ENCODE measurements around the gene CBFA2T3. TPM values are rescaled to one million over a fixed set of nuclear protein-coding genes. Genes with fewer than 3 reads are reported as not detected.

Gene CBFA2T3
- total RNA-seq, 4 donors from 2014 or later = 0.78 to 5.0 (median 2.8) TPM

DNA sequence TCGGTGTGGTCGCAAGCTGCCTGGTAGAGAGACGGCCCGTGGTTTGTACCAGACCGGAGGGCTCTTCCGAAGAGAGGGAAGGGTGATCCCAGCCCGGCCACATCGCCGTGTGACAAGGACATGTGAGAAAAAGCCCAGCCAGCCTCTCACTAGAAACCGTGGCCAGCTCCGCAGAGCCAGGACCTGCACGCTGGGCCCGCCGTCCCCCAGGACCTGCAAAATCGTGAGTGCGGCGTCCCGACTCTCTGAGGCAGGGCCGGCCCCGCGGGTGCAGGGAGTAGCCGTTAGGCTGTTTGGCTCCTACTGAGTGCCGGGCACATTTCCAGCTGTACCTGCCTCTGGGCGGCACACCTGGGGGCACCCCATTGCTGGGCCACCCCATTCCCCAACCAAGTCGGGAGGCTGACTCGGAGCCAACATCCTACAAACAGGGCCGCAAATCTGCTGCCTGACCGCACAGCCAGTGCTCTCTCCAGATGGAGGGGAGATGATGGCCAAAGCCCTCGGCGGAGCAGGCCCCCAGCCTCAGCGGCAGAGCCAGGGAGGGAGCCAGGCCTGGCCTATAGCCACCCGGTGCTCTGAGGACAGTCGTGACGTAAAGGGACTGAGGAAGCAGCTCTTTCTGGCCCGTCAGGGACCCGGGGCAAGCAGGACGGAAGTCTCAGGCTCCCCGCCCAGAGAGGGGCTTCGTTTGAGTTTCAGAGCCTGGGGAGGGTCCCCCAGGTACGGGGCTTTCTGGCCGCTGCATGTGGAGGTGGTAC is 76.9 kb downstream of the CBFA2T3 start:
- WGBS, 2 donors = 82 to 83% methylated on average over 39 to 41 of the region's 41 CpGs
- no peak for DNase-seq (ENCODE audit: low spot score in 2 of 2)
- TF ChIP-seq, protein P1, sequence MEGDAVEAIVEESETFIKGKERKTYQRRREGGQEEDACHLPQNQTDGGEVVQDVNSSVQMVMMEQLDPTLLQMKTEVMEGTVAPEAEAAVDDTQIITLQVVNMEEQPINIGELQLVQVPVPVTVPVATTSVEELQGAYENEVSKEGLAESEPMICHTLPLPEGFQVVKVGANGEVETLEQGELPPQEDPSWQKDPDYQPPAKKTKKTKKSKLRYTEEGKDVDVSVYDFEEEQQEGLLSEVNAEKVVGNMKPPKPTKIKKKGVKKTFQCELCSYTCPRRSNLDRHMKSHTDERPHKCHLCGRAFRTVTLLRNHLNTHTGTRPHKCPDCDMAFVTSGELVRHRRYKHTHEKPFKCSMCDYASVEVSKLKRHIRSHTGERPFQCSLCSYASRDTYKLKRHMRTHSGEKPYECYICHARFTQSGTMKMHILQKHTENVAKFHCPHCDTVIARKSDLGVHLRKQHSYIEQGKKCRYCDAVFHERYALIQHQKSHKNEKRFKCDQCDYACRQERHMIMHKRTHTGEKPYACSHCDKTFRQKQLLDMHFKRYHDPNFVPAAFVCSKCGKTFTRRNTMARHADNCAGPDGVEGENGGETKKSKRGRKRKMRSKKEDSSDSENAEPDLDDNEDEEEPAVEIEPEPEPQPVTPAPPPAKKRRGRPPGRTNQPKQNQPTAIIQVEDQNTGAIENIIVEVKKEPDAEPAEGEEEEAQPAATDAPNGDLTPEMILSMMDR (IDR thresholded peaks at IDR 0.05) = no peak
- TF ChIP-seq EP300 (IDR thresholded peaks at IDR 0.05) (no peak), POLR2A (IDR thresholded peaks at IDR 0.05) (no peak)
- peaks cover 0 to 14% (median 0%) of the 10 kb centered on the region in 3 donors for H3K36me3 ChIP-seq
- no peaks in the 10 kb centered on the region for H3K27me3 ChIP-seq
- H3K9me3 ChIP-seq = no peaks in the 10 kb centered on the region
- H3K4me1 ChIP-seq = no peaks in the 10 kb centered on the region
- no peak overlapping the region for H3K4me3 ChIP-seq
- H3K27ac ChIP-seq = no peak overlapping the region

DNA sequence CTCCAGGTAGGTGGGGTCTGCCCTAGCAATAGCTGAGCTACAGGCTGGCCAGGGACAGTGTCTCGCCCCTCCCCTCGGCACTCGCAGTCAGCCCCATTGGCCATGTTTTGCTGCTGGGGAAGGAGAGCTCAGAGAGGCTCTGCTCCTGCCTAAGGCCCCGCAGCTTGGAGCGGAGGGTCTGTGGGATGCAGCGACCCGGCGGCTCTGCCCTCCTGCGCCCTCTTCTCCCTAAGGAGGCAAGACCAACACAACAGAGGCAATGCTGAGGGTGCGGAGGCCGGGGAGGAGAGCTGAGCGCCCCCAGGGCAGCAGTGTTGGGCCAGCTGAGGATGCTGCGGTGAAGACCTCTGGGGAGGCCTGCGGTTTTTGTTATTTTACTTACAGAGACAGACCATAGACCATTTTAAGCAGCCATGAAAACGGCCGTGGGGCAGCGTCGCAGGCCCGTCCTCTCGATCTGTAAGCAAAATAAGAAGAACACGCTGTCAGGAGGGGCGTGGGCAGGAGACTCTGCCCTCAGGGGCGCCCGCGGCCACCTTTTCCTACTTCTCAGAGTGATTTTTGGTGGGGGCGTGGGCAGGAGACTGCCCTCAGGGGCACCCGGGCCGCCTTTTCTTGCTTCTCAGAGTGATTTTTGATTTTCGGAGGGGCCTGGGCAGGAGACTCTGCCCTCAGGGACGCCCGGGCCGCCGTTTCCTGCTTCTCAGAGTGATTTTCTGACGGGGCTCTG is 79.1 kb downstream of the CBFA2T3 start:
- TF ChIP-seq EP300 (IDR thresholded peaks at IDR 0.05) = no peak
- TF ChIP-seq POLR2A (IDR thresholded peaks at IDR 0.05) = no peak
- TF ChIP-seq, protein P1 (IDR thresholded peaks at IDR 0.05) = no peak
- no peaks in the 10 kb centered on the region for H3K9me3 ChIP-seq
- H3K27me3 ChIP-seq = no peaks in the 10 kb centered on the region
- no peaks in the 10 kb centered on the region for H3K4me1 ChIP-seq
- no peak for DNase-seq (ENCODE audit: low spot score in 2 of 2)
- peaks cover 0 to 14% (median 0%) of the 10 kb centered on the region in 3 donors for H3K36me3 ChIP-seq
- no peak overlapping the region for H3K4me3 ChIP-seq
- 71 to 77% methylated on average over 23 to 33 of the region's 34 CpGs for whole genome bisulfite sequencing, 2 donors
- no peak overlapping the region for H3K27ac ChIP-seq

DNA sequence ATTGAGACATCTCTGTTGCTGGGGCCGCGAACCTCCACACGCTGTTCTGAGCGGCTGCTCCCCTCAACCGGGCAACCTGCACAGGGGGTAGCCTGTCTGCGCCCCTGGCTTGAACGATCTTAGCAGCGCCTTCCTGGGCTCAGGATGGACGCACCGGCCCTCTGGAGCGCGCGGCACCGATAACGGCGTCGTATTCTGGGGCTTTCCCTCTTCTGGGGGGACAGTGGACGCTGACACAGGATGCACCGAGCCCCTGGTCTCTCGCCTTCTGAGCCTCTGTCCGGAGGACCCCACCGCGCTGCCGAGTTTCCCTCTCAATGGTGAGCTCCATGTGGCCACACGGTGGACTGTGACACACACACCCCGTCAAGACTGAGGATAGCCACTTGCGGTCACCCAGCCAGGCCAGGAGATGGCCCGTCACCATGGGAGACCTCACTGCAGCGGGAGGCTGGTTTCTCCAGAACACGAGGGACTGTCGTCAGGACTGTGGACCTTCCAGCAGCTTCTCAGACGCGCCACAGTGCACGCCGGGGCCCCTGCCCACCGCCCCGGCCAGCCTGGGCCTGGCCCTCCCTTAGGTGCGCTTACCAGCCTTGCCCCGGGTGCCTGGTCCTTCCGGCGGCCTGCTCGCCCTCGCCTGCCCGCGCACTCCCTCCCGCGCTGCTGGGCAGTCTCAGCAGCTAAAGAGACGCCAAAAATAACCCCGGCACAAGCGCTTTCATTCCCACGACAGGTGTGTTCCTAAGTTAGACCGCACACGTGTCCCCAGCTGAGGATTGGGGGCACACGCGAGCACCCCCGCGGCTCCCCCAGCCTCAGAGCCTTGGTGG is 80.6 kb downstream of the CBFA2T3 start:
- WGBS, 2 donors = 84 to 89% methylated on average over 45 to 53 of the region's 57 CpGs
- TF ChIP-seq EP300 (IDR thresholded peaks at IDR 0.05) (no peak), POLR2A (IDR thresholded peaks at IDR 0.05) (no peak)
- TF ChIP-seq, protein P1 (IDR thresholded peaks at IDR 0.05) = no peak
- Histone ChIP-seq H3K27ac (no peak overlapping the region), H3K27me3 (no peaks in the 10 kb centered on the region), H3K4me1 (no peaks in the 10 kb centered on the region), H3K36me3 (peaks cover 0 to 20% (median 0%) of the 10 kb centered on the region in 3 donors), H3K9me3 (no peaks in the 10 kb centered on the region), H3K4me3 (no peak overlapping the region)
- no peak for DNase-seq (ENCODE audit: low spot score in 2 of 2)

DNA sequence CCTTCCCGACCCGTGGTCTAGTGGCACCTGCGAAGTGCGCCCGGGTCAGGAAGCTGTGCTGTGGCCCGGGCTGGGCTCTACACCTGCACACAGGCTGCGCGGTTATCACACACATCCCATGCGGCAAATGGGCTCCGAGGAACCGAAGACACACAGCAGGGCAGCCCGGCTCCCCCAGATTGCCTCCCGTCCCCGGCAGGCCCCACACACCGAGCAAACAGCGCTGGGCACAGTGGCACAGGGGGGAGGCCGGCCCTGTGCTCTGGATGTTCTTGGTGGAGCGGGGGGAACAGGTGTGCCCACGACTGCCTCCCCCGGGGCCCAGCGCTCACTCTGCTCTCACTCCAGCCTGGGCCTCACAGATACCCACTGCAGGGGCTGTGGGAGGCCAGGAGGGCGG is 81.7 kb downstream of the CBFA2T3 start:
- Histone ChIP-seq H3K4me3 (no peak overlapping the region), H3K27me3 (no peaks in the 10 kb centered on the region), H3K9me3 (no peaks in the 10 kb centered on the region), H3K27ac (no peak overlapping the region), H3K4me1 (no peaks in the 10 kb centered on the region), H3K36me3 (peaks cover 0 to 16% (median 0%) of the 10 kb centered on the region in 3 donors)
- TF ChIP-seq, protein P1 (IDR thresholded peaks at IDR 0.05) = no peak
- TF ChIP-seq EP300 (IDR thresholded peaks at IDR 0.05) = no peak
- no peak for TF ChIP-seq POLR2A (IDR thresholded peaks at IDR 0.05)
- 95 to 97% methylated on average over 16 of the region's 22 CpGs for WGBS, 2 donors
- DNase-seq (ENCODE audit: low spot score in 2 of 2) = no peak

Data from tibial nerve (tissue), 4 donors.